GM12891 (cell line): Measurements from ENCODE around the gene ZIM2.
"Not testable (repeated sequence)": the region's sequence is repeated elsewhere in the genome, so short reads cannot be mapped to it uniquely, and the experiment has no call there.

Experiments used
- POLR2A ChIP-seq: IDR thresholded peaks from 2 replicates; pipeline ENCODE4 v1.6.1; 2011; ENCODE audit warnings: low read depth, low read length, control low read depth
- POLR2AphosphoS5 ChIP-seq: IDR thresholded peaks from 2 replicates; pipeline ENCODE4 v1.6.1; 2011; ENCODE audit warnings: low read depth, low read length, control low read depth

GRCh38 chr19:56852361-56852760 lies 11.8 kb upstream of the ZIM2 start:
- TF ChIP-seq POLR2AphosphoS5, POLR2A: not testable (repeated sequence)
